ENCODE results near the gene PLCL2. TPM values are rescaled to one million over a fixed set of nuclear protein-coding genes. Genes with fewer than 3 reads are reported as not detected.

PLCL2 gene
- total and polyA plus RNA-seq, 2 experiments from 2014 or later: 1.6 to 9.7 TPM

GRCh38 chr3:16841904-16842271 lies 42.9 kb upstream of the PLCL2 start:
- Mint-ChIP-seq H3K4me3 (no peak overlapping the region), H3K36me3 (ENCODE audit: low read depth) (no peaks in the 10 kb centered on the region), H3K9me3 (no peaks in the 10 kb centered on the region), H3K27ac (no peak overlapping the region), H3K27me3 (ENCODE audit: insufficient read depth, low read depth, poor library complexity) (peaks cover 1% of the 10 kb centered on the region), H3K4me1 (peaks cover 37% of the 10 kb centered on the region)
- Histone ChIP-seq H3K4me3 (no peak overlapping the region), H3K36me3 (ENCODE audit: insufficient read depth) (no peaks in the 10 kb centered on the region), H3K79me2 (replicated peaks; ENCODE audit: insufficient read depth) (no peaks in the 10 kb centered on the region), H3K27ac (ENCODE audit: low read depth) (no peak overlapping the region), H3F3A (replicated peaks; ENCODE audit: low read depth) (peaks cover 7% of the 10 kb centered on the region; the same call in 1 of the 2 replicates), H3K4me2 (no peak overlapping the region), H2AFZ (peak overlapping the region; percentile 83; the same call in 1 of the 2 replicates), H4K20me1 (replicated peaks; ENCODE audit: insufficient read depth) (no peaks in the 10 kb centered on the region), H3K9me2 (ENCODE audit: insufficient read depth) (no peaks in the 10 kb centered on the region), H3K27me3 (ENCODE audit: insufficient read depth) (no peaks in the 10 kb centered on the region), H3K4me1 (ENCODE audit: insufficient read depth) (peaks cover 28% of the 10 kb centered on the region)
- TF ChIP-seq STAT1 (IDR thresholded peaks at IDR 0.05; ENCODE audit: unreplicated experiment): no peak
- no peak for TF ChIP-seq JUNB (IDR thresholded peaks at IDR 0.05; ENCODE audit: unreplicated experiment)
- TF ChIP-seq ETS1 (IDR thresholded peaks at IDR 0.05): no peak
- TF ChIP-seq CTCF (conservative IDR thresholded peaks at IDR 0.05; ENCODE audit: low read depth in 2 of 2): no peak
- TF ChIP-seq EZH2 (IDR thresholded peaks at IDR 0.05; ENCODE audit: low read depth, unreplicated experiment): no peak
- TF ChIP-seq ZNF331 (CRISPR knock-in tag; IDR thresholded peaks at IDR 0.05; ENCODE audit: low read depth): no peak
- TF ChIP-seq EZH2phosphoT487 (IDR thresholded peaks at IDR 0.05; ENCODE audit: unreplicated experiment): no peak
- TF ChIP-seq NANOG (IDR thresholded peaks at IDR 0.05; ENCODE audit: borderline replicate concordance): no peak
- ATAC-seq: no peak
- no peak for DNase-seq (ENCODE audit: low spot score)

- H2AFZ ChIP-seq: peak overlapping the region; percentile 83; the same call in 1 of the 2 replicates
- H3K36me3 ChIP-seq (ENCODE audit: insufficient read depth): no peaks in the 10 kb centered on the region
- Mint-ChIP-seq H3K27me3 (ENCODE audit: insufficient read depth, low read depth, poor library complexity) (peaks cover 1% of the 10 kb centered on the region), H3K4me1 (peaks cover 31% of the 10 kb centered on the region), H3K27ac (no peak overlapping the region), H3K4me3 (no peak overlapping the region), H3K9me3 (no peaks in the 10 kb centered on the region), H3K36me3 (ENCODE audit: low read depth) (no peaks in the 10 kb centered on the region)
- peaks cover 24% of the 10 kb centered on the region for H3K4me1 ChIP-seq (ENCODE audit: insufficient read depth)
- H3K27ac ChIP-seq (ENCODE audit: low read depth): no peak overlapping the region
- H4K20me1 ChIP-seq (replicated peaks; ENCODE audit: insufficient read depth): no peaks in the 10 kb centered on the region
- no peak overlapping the region for H3K4me2 ChIP-seq
- peaks cover 5% of the 10 kb centered on the region; the same call in 1 of the 2 replicates for H3K9me2 ChIP-seq (ENCODE audit: insufficient read depth)
- no peak for TF ChIP-seq REST (IDR thresholded peaks at IDR 0.05; ENCODE audit: unreplicated experiment)
- no peak for TF ChIP-seq STAT1 (IDR thresholded peaks at IDR 0.05; ENCODE audit: unreplicated experiment)
- H3K4me3 ChIP-seq: no peak overlapping the region
- H3F3A ChIP-seq (replicated peaks; ENCODE audit: low read depth): peaks cover 7% of the 10 kb centered on the region; the same call in 1 of the 2 replicates
- no peaks in the 10 kb centered on the region for H3K79me2 ChIP-seq (replicated peaks; ENCODE audit: insufficient read depth)
- no peaks in the 10 kb centered on the region for H3K27me3 ChIP-seq (ENCODE audit: insufficient read depth)
- peak; percentile 34 for DNase-seq (ENCODE audit: low spot score)
- peak; percentile 78 for ATAC-seq
Measured at GRCh38 chr3:16842272-16843270, 42.2 kb upstream of the PLCL2 start.

Data from GM23338 (cell line).